ENCODE measurements around the gene ARID1A.

Gene ARID1A

GRCh38 chr1:26759531-26759930 is 63.7 kb downstream of the ARID1A start:
- no peaks in the 10 kb centered on the region for H3K9me2 ChIP-seq (ENCODE audit: low read depth, low read length)
- H3K4me1 ChIP-seq (ENCODE audit: insufficient read depth, low read length, severe bottlenecking), result no peaks in the 10 kb centered on the region
- no peak overlapping the region for H3K27ac ChIP-seq (ENCODE audit: low read depth, low read length, poor library complexity, severe bottlenecking)
- H3K4me3 ChIP-seq (ENCODE audit: low read depth, low read length, poor library complexity, severe bottlenecking), result no peak overlapping the region
- H4K20me1 ChIP-seq (ENCODE audit: insufficient read depth, low read length), result no peaks in the 10 kb centered on the region
- H3K36me3 ChIP-seq (ENCODE audit: insufficient read depth, low read length), result peaks cover 81% of the 10 kb centered on the region
- no peak overlapping the region for H2AFZ ChIP-seq (ENCODE audit: low read length)
- H3K79me2 ChIP-seq (ENCODE audit: insufficient read depth, low read length), result no peaks in the 10 kb centered on the region
- no peak overlapping the region for H3K4me2 ChIP-seq (ENCODE audit: low read length)
- no peaks in the 10 kb centered on the region for H3K27me3 ChIP-seq (ENCODE audit: insufficient read depth, low read length)
- no peaks in the 10 kb centered on the region for H3F3A ChIP-seq (ENCODE audit: insufficient read depth, low read length)
- H3K9ac ChIP-seq (ENCODE audit: low read length), result no peak overlapping the region
- TF ChIP-seq EZH2 (IDR thresholded peaks at IDR 0.05; ENCODE audit: borderline replicate concordance, low read length), result no peak
- TF ChIP-seq, protein P1, sequence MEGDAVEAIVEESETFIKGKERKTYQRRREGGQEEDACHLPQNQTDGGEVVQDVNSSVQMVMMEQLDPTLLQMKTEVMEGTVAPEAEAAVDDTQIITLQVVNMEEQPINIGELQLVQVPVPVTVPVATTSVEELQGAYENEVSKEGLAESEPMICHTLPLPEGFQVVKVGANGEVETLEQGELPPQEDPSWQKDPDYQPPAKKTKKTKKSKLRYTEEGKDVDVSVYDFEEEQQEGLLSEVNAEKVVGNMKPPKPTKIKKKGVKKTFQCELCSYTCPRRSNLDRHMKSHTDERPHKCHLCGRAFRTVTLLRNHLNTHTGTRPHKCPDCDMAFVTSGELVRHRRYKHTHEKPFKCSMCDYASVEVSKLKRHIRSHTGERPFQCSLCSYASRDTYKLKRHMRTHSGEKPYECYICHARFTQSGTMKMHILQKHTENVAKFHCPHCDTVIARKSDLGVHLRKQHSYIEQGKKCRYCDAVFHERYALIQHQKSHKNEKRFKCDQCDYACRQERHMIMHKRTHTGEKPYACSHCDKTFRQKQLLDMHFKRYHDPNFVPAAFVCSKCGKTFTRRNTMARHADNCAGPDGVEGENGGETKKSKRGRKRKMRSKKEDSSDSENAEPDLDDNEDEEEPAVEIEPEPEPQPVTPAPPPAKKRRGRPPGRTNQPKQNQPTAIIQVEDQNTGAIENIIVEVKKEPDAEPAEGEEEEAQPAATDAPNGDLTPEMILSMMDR (IDR thresholded peaks at IDR 0.05; ENCODE audit: low read length), result no peak
- no peaks in the 10 kb centered on the region for H3K9me3 ChIP-seq (ENCODE audit: low read length)

GRCh38 chr1:26761217-26761616 is 65.4 kb downstream of the ARID1A start:
- H3K27ac ChIP-seq (ENCODE audit: low read depth, low read length, poor library complexity, severe bottlenecking), result no peak overlapping the region
- H3K79me2 ChIP-seq (ENCODE audit: insufficient read depth, low read length), result no peaks in the 10 kb centered on the region
- H4K20me1 ChIP-seq (ENCODE audit: insufficient read depth, low read length), result no peaks in the 10 kb centered on the region

DNA sequence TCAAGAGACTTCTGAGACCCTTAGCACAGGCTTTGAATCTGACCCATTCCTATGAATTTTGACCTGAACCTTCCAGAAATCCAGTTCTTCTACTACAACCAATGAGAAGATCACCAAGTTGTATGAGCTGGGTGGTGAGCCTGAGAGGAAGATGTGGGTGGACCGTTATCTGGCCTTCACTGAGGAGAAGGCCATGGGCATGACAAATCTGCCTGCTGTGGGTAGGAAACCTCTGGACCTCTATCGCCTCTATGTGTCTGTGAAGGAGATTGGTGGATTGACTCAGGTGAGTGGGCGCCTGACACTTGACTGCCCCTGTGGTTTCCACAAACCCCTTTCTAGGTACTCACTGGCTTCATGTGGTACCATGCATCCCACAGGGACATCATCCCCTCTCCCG is 71.9 kb downstream of the ARID1A start:
- Histone ChIP-seq H3F3A (ENCODE audit: insufficient read depth, low read length) (no peaks in the 10 kb centered on the region), H3K4me1 (ENCODE audit: insufficient read depth, low read length, severe bottlenecking) (no peaks in the 10 kb centered on the region), H3K9ac (ENCODE audit: low read length) (no peak overlapping the region), H3K36me3 (ENCODE audit: insufficient read depth, low read length) (peaks cover 97% of the 10 kb centered on the region), H3K79me2 (ENCODE audit: insufficient read depth, low read length) (no peaks in the 10 kb centered on the region), H3K27ac (ENCODE audit: low read depth, low read length, poor library complexity, severe bottlenecking) (no peak overlapping the region), H4K20me1 (ENCODE audit: insufficient read depth, low read length) (no peaks in the 10 kb centered on the region), H3K9me3 (ENCODE audit: low read length) (no peaks in the 10 kb centered on the region), H3K27me3 (ENCODE audit: insufficient read depth, low read length) (no peaks in the 10 kb centered on the region), H2AFZ (ENCODE audit: low read length) (no peak overlapping the region), H3K9me2 (ENCODE audit: low read depth, low read length) (no peaks in the 10 kb centered on the region), H3K4me3 (ENCODE audit: low read depth, low read length, poor library complexity, severe bottlenecking) (no peak overlapping the region), H3K4me2 (ENCODE audit: low read length) (no peak overlapping the region)
- TF ChIP-seq EZH2 (IDR thresholded peaks at IDR 0.05; ENCODE audit: borderline replicate concordance, low read length), result no peak
- TF ChIP-seq, protein P1 (IDR thresholded peaks at IDR 0.05; ENCODE audit: low read length), result no peak

More at GRCh38 chr1:26761217-26761616, 65.4 kb downstream of the ARID1A start:
- Histone ChIP-seq H3K9me3 (ENCODE audit: low read length) (no peaks in the 10 kb centered on the region), H2AFZ (ENCODE audit: low read length) (no peak overlapping the region), H3K9ac (ENCODE audit: low read length) (no peak overlapping the region), H3K4me1 (ENCODE audit: insufficient read depth, low read length, severe bottlenecking) (no peaks in the 10 kb centered on the region), H3K4me3 (ENCODE audit: low read depth, low read length, poor library complexity, severe bottlenecking) (no peak overlapping the region), H3K4me2 (ENCODE audit: low read length) (no peak overlapping the region), H3K36me3 (ENCODE audit: insufficient read depth, low read length) (peaks cover 86% of the 10 kb centered on the region), H3K9me2 (ENCODE audit: low read depth, low read length) (no peaks in the 10 kb centered on the region), H3K27me3 (ENCODE audit: insufficient read depth, low read length) (no peaks in the 10 kb centered on the region), H3F3A (ENCODE audit: insufficient read depth, low read length) (no peaks in the 10 kb centered on the region)
- TF ChIP-seq, protein P1 (IDR thresholded peaks at IDR 0.05; ENCODE audit: low read length), result no peak
- no peak for TF ChIP-seq EZH2 (IDR thresholded peaks at IDR 0.05; ENCODE audit: borderline replicate concordance, low read length)

All from OCI-LY1 (cell line).